ENCODE results near the gene HAVCR2.

Gene HAVCR2

DNA sequence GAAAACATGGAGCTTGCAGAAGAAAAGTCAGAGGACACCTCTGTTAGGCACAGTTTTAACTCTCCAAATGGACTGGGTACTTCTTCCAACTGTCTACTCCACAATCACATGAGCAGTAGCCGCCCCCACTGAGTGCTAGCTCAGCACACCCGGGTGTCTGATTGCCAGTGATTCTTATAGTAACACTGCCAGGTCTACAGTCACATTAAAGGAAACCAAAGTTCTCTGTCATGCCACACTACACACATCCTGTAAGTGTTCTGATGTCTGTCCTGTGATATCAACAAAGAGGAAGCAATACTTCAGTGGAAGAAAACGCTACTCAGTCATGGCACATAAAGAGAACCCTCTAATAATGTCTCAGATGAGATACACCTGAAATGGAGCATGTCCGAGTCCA is at the start of gene HAVCR2:
Gene HAVCR2 (minus strand): TSS at position 69 of the 400 bp plus-strand sequence. CDS start 61 bp downstream, at position 8.
- peak; percentile 37 for DNase-seq (ENCODE audit: low read depth)

DNA sequence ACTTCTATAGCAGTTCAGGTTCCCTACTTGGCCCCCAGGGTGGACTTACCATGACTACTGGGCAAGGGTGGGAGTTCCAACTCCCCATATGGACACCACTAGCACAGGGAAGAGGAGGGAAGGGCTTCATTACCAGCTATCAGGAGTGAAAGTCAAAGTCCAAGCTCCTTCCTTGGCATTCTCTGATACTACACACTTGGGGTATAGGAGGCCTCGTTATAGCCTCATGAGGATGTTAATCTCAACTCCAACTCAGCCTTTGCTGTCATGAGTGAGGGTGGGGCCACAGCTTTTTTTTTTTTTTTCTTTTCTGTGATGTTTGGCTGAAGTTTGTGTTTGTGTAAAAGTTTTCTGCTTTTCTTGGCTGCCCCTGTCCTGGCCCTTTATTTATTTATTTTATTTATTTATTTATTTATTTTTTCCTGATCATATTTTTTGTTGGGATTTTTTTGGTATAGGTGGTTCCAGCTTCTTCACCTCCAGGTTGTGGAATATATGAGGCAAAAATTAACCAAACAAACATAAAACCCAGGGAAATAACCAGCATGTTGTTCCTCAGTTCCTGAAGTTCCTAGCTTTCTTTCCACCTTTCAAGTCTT is 48.5 kb upstream of the HAVCR2 start:
- no peak for DNase-seq (ENCODE audit: low read depth)

DNA sequence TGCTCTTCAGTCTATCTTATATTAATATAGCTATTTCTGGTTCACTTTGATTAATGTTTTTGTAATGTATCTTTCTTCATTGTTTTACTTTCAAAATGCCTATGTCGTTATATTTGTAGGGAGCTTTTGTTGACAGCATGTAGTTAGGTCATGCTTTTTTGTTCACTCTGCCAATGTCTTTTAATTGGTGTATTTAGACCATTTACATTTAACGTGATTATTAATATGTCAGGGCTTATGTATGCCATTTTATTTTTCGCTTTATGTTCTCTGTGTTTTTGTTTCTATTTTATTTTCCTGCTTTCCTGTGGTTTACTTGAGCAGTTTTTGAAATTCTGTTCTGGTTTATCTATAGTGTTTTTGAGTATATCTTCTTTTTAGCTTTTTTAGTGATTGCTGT is 46.5 kb upstream of the HAVCR2 start:
- DNase-seq (ENCODE audit: low read depth) = no peak

DNA sequence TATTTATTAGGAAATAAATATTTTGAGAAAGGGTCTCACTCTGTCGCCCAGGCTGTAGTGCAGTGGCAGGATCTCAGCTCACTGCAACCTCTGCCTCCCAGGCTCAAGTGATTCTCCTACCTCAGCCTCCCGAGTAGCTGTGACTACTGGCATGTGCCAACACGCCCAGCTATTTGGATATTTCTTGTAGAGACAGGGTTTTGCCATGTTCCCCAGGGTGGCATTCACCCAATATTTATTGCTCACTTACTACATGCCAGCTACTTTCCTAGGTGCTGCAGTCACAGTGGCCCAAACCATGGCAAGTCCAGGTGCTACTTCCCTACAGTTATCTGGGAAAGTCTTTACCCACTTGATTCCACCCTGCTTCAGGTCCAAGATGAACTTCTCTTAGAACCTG is 42.2 kb upstream of the HAVCR2 start:
- DNase-seq (ENCODE audit: low read depth) = no peak

DNA sequence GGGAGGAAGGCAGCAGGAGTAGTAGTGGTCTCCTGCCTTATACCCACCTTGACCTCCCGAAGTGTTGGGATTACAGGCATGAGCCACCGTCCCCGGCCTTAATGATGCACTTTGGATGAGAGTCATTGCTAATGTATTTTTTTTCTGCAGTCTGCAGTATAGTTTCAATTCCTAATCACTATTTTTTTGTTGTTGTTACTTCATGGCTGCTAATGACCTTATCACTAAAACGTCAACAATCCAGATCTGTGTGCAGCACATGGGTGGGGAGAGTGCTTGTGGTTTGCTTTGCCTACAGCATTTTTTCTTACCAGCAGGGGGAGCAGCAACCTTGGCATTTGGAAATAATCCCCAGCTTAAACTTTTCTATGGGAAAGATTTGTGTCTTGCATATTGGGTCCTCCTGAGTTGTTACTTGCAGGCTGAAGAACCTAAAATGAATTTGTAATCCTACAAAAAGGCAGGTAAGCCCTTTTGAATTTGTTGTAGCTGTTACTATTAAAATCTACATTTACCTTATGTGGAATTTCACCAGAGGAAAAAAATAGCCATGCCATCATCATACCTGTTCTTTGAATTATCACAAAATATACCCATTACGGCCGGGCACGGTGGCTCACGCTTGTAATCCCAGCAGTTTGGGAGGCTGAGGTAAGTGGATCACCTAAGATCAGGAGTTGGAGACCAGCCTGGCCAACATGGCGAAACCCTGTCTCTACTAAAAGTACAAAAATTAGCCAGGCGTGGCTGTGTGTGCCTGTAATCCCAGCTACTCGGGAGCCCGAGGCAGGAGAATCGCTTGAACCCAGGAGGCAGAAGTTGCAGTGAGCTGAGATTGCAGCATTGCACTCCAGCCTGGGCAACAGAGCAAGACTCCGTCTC is 40.1 kb upstream of the HAVCR2 start:
- DNase-seq (ENCODE audit: low read depth) = peak; percentile 71

DNA sequence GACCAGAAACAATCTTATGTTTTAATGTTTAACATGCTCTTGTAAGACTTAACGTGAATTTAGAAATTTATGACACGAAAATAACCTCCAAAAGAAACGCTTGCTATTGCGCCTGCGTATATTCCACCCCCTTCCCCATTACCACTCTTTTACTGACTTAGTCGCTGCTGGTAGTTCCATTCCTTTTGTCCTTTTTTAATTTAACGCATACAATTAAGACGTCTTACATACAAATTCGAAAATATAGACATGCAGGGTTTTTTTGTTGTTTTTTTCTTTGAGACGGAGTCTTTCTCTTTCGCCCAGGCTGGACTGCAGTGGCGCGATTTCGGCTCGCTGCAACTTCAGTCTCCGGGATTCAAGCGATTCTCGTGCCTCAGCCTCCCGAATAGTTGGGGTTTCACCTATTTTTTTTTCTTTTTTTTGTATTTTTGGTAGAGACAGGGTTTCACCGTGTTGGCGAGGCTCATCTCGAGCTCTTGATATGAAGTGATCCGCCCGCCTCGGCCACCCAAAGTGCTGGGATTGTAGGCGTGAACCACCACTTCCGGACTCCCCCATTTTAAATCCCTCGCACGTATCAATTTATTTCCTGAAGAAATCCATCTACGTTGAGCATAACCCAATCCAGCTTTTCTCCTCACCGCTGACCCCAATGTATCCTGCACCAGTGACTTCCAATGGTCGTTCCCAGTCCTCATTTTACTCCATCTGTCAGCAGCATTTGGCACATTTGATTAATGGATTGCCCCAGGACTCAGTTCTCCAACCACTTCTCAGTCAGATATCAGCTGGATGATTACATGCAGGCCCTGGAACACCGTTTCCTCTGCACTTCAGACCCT is 34.5 kb upstream of the HAVCR2 start:
- DNase-seq (ENCODE audit: low read depth) = peak; percentile 49

DNA sequence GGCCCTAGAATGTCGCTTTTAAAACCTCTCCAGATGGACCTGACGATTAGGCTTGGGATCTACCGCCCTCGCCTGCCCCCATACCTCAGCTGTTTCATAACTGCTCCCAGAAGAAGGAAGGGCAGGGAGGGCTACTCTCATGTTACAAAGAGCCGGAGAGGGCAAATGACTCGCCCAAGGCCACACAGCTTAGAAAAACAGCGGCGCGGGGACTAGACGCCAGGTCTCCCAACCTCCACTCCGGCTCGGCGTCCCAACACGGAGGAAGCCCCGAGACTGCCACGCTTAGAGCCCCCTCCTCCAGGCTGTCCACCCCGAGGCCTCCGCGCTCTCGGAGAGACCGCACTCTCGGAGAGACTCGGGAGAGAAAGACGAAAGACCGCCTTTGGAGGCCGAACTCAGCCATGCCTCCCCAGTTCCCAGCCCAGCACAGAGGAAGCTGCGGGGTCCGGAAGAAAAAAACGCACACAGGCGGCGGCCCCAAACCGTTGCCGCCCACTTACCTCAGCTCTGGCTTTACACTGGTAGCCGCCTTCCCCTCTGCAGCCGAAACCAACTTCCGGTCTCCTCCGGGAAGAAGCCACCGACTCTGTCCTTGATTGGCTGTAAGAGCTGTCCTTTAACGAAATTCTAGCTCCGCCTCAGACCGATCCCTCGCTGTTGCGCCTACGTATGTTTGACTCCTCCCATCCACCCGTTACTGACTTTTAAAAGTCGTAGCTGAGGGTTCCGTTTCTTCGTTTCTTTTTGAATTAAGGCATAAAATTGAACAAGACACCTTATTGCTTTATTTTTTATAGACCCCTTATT is 33.7 kb upstream of the HAVCR2 start, which contains the start of gene MED7:
Gene MED7 (minus strand): TSS at position 549 of the 810 bp plus-strand sequence. CDS start 3,434 bp downstream, outside the sequence.
- peak; percentile 86 for DNase-seq (ENCODE audit: low read depth)

DNA sequence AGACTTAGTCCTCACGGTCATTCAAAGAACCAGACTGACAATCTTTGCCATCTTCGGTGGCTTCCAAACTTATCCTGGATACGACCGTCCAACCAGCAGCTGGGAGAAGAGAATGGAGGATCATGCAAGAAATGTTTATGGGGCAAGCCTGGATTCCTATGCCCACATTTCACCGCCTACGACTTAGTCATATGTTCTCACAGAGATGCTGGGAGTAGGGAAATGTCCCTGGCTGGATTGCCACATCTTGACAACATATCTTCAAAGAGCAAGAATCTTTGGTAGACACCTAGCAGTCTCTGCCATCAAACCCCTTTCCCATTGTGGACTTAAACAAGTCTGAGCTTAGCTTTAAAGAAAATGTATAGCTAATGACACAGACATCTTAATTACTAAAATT is 28.8 kb upstream of the HAVCR2 start:
- DNase-seq (ENCODE audit: low read depth) = no peak

DNA sequence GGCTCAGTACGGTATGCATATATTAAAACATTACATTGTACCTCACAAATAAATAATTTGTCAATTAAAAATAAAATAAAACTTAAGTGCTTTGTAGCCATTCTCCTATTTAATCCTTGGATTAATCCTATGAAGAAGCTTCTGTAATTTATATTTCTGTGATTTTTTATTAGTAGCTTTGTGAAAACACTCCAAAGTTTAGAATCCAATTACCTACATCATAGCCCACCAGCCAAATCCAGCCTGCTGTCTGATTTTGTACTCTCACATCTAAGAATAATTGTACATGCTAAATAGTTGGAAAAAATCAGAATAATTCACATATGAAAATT is 23.4 kb upstream of the HAVCR2 start:
- DNase-seq (ENCODE audit: low read depth) = no peak

DNA sequence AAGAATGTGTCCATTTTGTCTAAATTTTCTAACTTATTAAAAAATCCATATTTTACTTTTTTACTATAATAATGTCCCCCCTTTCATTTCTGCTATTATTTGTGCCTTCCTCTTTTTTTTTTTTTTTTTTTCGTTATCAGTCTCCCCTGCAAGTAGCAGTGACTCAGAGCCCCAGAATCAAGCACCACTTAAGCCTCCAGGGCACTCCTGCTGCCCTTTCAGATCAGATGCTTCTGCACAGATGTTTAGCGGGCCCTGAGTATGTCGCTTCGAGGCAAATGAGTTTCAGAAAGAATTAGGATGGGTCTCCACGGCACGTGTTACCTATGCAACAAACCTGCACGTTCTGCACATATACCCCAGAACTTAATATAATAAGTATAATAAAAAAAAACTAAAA is 22.1 kb upstream of the HAVCR2 start:
- DNase-seq (ENCODE audit: low read depth) = no peak

DNA sequence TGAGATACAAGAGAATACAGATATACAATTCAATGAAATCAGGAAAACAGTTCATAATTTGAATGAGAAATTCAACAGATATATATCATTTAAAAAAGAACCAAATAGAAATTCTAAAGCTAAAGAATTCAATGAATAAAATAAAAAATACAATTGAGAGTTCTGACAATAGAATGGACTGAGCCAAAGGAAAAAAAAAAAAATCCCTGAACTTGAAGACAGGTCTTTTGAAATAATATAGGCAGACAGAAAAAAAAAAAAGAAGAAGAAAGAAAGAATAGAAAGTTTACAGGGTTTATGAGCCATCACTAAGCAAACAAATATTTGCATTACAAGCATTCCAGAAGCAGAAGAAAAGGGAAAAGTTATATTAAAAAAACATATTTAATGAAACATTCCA is 12.9 kb upstream of the HAVCR2 start:
- no peak for DNase-seq (ENCODE audit: low read depth)

DNA sequence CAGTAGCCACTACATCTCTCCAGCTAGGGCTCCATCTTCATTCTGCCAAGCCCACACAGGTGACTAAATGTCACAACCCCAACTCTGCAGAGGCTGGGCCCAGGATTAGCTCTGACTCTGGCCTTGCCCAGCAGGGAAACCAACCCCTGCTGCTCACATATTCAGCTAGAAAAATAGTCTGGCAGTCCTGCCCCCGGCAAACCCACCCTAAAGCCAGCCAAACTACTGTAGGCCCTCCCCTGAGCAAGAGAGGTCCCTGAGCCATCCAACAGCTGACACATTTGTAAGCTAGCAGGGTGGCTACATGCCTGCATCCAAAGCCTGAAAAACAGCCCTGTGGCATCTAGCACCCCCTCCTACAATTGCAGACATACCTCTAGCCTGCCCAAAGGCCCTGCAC is 11.3 kb upstream of the HAVCR2 start:
- DNase-seq (ENCODE audit: low read depth) = no peak

DNA sequence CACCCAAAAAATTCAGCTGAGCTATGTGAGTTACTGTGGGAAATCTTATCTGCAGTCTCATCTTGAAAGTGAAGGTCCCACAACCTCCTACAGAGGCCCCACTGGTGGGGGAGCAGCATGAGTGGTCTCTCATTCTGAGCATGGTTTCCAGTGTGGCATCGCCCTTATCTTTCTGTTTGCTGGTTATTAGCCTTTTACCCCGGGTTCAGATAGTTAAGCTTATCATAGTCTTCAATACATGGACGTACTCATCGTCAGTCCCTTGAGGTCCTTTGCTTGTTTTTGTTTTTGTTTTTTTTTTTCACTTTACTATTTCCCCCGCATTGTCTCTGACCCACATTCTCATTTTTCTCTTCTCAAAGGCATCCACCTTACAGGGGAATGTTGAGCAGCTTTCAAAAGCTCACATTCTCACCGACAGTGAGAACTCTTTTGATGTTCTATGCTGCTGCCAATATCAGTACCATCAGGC is 7.7 kb upstream of the HAVCR2 start:
- DNase-seq (ENCODE audit: low read depth) = peak; percentile 17

DNA sequence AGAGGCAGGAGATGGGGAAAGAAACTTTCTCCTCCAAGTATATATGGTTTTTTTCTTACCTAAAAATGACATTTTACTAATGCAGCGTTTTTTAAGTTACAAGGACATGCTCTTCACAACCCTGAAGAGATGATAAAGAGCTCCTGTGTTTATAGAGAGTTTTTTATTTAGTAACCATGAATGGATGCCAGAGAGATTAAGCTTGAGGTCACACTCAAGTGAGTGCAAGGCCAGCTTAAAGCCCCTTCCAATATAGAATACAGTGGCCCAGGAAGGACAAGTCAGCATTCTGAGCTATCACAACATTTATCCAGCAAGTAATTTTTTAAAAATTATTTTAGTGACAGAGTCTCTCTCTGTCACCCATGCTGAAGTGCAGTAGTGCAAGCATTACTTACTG is 6.7 kb upstream of the HAVCR2 start:
- DNase-seq (ENCODE audit: low read depth) = no peak

DNA sequence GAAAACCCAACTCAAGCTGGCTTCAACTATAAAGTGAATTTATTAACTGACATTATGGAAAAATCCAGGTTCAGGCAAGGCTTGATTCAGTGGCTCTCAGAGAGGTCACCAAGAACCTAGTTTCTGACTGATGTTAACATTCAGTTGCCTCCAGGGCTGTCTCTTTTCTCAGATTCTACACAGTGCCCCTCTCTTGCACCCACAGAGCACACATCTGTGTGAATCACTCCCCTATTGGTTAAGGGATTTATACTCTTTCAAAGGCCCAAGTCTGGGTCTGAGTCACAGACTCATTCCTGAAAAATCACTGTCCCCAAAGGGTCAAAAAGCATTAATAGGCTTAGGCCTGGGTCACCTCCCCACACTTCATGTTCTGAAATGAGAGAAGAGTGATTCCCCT is 6.2 kb upstream of the HAVCR2 start:
- DNase-seq (ENCODE audit: low read depth) = no peak

DNA sequence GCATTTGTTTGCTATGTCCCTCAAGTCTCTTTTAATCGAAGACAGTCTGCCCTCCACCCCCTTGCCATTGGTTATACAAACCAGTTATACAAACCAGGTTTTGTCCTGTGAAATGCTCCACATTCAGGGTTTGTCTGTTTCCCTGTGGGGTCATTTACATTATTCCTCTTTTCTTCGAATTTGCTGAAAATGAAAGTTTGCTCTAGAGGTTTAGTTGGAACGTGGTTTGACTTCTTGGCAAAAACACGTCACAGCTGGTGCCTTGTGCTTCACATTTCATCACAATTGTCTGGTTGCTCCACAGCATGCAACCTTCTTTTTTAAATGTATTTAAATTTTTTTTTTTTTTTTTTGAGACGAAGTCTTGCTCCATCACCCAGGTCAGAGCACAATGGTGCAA is 4.2 kb upstream of the HAVCR2 start:
- no peak for DNase-seq (ENCODE audit: low read depth)

DNA sequence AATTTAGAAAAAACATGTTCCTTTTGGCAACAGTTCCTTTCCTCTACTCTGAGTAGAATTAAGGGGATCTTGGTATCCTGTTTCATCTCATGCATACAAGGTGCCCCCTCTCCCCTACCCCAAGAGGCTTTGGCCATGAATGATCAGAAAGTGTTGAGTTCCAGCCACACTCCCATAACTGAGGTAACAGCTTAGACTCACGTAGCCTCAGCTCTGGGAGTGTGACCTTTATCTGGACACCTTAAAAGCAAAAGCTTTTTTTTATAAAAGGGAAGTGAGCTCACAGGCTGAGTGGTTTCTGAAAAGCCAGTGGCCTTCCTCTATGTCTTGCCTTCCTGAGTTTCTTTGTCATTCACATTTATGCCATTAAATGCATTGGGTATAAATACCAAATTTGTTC is 900 bp upstream of the HAVCR2 start:
- peak; percentile 7 for DNase-seq (ENCODE audit: low read depth)

DNA sequence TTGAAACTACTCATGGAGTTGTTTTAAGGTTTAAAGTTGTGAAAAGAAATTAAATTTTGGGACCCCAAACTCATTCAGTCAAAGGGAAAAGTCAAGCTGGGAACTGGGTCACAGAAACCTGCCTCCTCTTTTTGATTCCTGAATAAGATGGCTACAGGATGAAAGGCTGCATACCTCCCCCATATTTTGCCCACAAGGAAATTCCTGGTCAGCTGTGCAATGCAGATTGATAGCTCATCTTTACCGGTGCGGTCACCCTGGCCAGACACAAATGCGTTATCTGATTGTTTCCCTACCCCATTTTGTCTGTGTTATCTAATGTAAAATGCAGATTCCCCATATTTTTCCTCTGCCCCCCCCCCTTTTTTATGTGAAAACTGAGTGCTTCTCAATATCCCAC is 1.3 kb downstream of the HAVCR2 start:
- DNase-seq (ENCODE audit: low read depth) = no peak

DNA sequence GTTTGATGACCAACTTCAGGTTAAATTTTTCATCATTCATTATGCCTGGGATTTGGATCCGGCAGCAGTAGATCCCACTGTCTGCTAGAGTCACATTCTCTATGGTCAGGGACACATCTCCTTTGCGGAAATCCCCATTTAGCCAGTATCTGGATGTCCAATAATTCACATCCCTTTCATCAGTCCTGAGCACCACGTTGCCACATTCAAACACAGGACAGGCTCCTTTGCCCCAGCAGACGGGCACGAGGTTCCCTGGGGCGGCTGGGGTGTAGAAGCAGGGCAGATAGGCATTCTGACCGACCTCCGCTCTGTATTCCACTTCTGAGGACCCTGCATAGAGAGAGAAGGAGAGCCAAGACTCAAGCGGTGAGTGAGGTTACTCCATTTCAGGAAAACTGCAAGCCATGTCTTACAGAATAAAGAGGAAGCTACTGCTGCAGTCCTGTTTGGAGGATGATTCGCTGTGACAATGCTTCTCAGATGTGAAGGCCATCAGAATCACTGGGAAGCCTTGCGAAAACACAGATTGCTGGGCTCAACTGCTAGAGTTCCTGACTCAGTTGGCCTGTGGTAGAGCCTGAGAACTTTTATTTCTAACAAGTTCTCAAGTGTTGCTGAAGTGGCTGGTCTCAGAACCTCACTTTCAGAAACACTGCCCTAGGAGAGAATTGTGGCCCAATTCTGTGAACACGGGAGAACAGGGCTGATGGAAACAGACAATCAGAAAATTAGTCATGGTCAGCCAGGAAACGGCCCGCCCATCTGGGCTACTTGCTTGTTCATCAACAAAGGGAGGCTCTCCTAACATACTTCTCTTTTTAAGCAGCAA is 2.0 kb downstream of the HAVCR2 start:
- DNase-seq (ENCODE audit: low read depth) = peak; percentile 10

DNA sequence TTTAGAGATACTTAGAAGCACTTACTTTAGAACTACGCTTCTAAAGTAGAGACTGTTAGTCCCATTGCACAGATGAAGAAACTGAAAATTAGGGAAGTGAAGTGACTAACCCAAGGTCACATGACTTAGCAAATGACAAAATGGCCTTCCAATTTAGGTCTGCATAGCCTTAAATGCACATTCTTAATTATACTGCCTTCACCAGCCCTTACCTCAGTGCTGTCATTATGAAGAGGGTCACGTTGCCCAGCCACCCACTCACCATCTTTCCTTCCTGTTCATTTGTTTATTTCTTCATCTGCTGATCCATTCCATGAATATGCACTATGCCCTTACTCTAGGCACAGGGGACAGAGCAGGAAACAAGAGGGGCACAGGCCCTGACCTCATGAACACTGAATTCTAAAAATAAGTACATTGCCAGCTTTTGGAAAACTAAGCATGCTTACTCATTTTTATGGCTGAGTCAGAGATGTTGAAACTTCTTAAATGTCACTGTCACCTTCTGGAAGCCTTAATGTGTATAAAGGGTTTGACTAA is 8.6 kb downstream of the HAVCR2 start:
- peak; percentile 27 for DNase-seq (ENCODE audit: low read depth)
